SK-N-SH (cell line): ENCODE data around the gene ZMPSTE24.

ENCODE experiments used
- EP300 ChIP-seq, 2 experiments: IDR thresholded peaks; 2 replicates each; pipeline versions ENCODE4 v1.4.0 to v1.6.1; 2012; ENCODE audit warnings: borderline replicate concordance in 1 of 2, low read depth in 1 of 2, low read length in 1 of 2
- JUND ChIP-seq: IDR thresholded peaks from 2 replicates; pipeline ENCODE4 v1.4.0; 2012
- TF ChIP-seq, protein P1 (sequence below): fragments of 200-600 bp; sonication (generic); IDR thresholded peaks from 2 replicates; pipeline ENCODE4 v1.6.1; 2017; ENCODE audit warnings: antibody characterized with exemption, mild to moderate bottlenecking, moderate library complexity

DNA sequence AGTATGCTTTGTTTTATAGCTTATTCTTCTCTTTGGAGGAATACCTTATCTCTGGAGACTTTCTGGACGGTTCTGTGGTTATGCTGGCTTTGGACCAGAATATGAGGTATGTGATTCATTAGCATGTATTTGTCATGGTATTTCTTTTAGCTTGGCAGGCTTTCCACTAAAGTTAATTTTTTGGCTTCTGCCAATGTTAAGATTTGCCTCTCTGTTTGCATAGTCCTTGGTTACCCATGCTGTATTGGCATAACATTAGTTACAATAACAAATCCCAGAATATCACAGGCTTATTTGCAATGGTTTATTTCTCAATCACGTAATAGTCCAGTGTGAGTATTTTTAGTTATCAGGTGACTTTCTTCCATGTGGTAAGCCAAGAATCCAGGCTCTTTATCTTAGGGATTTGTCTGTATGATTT lies 9.7 kb downstream of the ZMPSTE24 start:
- TF ChIP-seq, protein P1, sequence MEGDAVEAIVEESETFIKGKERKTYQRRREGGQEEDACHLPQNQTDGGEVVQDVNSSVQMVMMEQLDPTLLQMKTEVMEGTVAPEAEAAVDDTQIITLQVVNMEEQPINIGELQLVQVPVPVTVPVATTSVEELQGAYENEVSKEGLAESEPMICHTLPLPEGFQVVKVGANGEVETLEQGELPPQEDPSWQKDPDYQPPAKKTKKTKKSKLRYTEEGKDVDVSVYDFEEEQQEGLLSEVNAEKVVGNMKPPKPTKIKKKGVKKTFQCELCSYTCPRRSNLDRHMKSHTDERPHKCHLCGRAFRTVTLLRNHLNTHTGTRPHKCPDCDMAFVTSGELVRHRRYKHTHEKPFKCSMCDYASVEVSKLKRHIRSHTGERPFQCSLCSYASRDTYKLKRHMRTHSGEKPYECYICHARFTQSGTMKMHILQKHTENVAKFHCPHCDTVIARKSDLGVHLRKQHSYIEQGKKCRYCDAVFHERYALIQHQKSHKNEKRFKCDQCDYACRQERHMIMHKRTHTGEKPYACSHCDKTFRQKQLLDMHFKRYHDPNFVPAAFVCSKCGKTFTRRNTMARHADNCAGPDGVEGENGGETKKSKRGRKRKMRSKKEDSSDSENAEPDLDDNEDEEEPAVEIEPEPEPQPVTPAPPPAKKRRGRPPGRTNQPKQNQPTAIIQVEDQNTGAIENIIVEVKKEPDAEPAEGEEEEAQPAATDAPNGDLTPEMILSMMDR = no peak
- TF ChIP-seq EP300 (IDR thresholded peaks at IDR 0.05; ENCODE audit: borderline replicate concordance in 1 of 2, low read depth in 1 of 2, low read length in 1 of 2) = no peak
- TF ChIP-seq JUND = no peak
